ENCODE results near the gene HBQ1. TPM values are rescaled to one million over a fixed set of nuclear protein-coding genes. Genes with fewer than 3 reads are reported as not detected.

The HBQ1 gene
- total RNA-seq, 1 donor from 2014 or later: not detected

Other genes with a start within 250 kb of the HBQ1 start
- gene POLR3K, start 126.9 kb upstream of the HBQ1 start, total RNA-seq: 11.1 TPM
- gene SNRNP25, start 126.6 kb upstream of the HBQ1 start, total RNA-seq: 79.9 TPM
- gene RHBDF1, start 107.8 kb upstream of the HBQ1 start, total RNA-seq: 16.6 TPM
- 31.6 TPM for gene MPG, start 102.2 kb upstream of the HBQ1 start, total RNA-seq
- 19.2 TPM for gene NPRL3, start 41.8 kb upstream of the HBQ1 start, total RNA-seq
- not detected for gene HBZ, start 27.8 kb upstream of the HBQ1 start, total RNA-seq
- gene HBM, start 14.5 kb upstream of the HBQ1 start, total RNA-seq: not detected
- 64.7 TPM for gene HBA2, start 7.6 kb upstream of the HBQ1 start, total RNA-seq
- gene HBA1, start 3.8 kb upstream of the HBQ1 start, total RNA-seq: 110 TPM
- gene LUC7L, start 49.0 kb downstream of the HBQ1 start, total RNA-seq: 25.0 TPM
- gene FAM234A, start 54.4 kb downstream of the HBQ1 start, total RNA-seq: 135 TPM
- gene RGS11, start 95.5 kb downstream of the HBQ1 start, total RNA-seq: 12.5 TPM
- gene ARHGDIG, start 100.1 kb downstream of the HBQ1 start, total RNA-seq: 9.3 TPM
- 1.8 TPM for gene PDIA2, start 102.7 kb downstream of the HBQ1 start, total RNA-seq
- gene AXIN1, start 172.3 kb downstream of the HBQ1 start, total RNA-seq: 14.0 TPM
- 79.6 TPM for gene MRPL28, start 190.1 kb downstream of the HBQ1 start, total RNA-seq
- 28.1 TPM for gene PGAP6, start 201.5 kb downstream of the HBQ1 start, total RNA-seq
- 81.6 TPM for gene NME4, start 216.7 kb downstream of the HBQ1 start, total RNA-seq
- gene DECR2, start 221.4 kb downstream of the HBQ1 start, total RNA-seq: 9.1 TPM
- gene RAB11FIP3, start 245.2 kb downstream of the HBQ1 start, total RNA-seq: 25.4 TPM